ACHN (cell line): ENCODE results near the gene IL11.
A peak's percentile ranks its signal among the peaks of the same experiment; 100 is the strongest.
"Not testable (repeated sequence)": the region's sequence is repeated elsewhere in the genome, so short reads cannot be mapped to it uniquely, and the experiment has no call there.

Experiments used
- DNase-seq: peaks from one replicate; pipeline ENCODE4 v3.0.0-alpha.2; 2015
- in situ Hi-C: cut with HindIII; loops from 2 replicates; pipeline ENCODE4 v1.10.0; 2017; ENCODE audit warnings: low sequenced_read_pairs, low pct_ligation_motif_present, low pct_unique_long_range_greater_than_20kb

IL11 gene

GRCh38 chr19:55370305-55370988 is at the start of gene IL11:
Gene IL11, minus strand, starts transcription at chr19:55370463. Its CDS starts 153 bp downstream, at chr19:55370310.
- in situ Hi-C loops: no loop called here
- DNase-seq: peak; percentile 33

- in situ Hi-C loops: no loop called here
- no peak for DNase-seq
Observed at GRCh38 chr19:55419624-55420236, 49.5 kb upstream of the IL11 start.

GRCh38 chr19:55419103-55419502 is 48.8 kb upstream of the IL11 start:
- in situ Hi-C loops: no loop called here
- no peak for DNase-seq

- in situ Hi-C loops: no loop called here
Observed at GRCh38 chr19:55418185-55418584, 47.9 kb upstream of the IL11 start.

GRCh38 chr19:55410168-55410567 is 39.9 kb upstream of the IL11 start:
- DNase-seq: no peak
- in situ Hi-C loops: no loop called here

More at GRCh38 chr19:55418185-55418584, 47.9 kb upstream of the IL11 start:
- DNase-seq: peak; percentile 75

- DNase-seq, in situ Hi-C loops: not testable (repeated sequence)
Observed at GRCh38 chr19:55409179-55409578, 38.9 kb upstream of the IL11 start.

GRCh38 chr19:55408533-55408872 is 38.2 kb upstream of the IL11 start:
- DNase-seq: no peak
- in situ Hi-C loops: no loop called here

GRCh38 chr19:55407800-55408532 is 37.7 kb upstream of the IL11 start:
- peak; percentile 98 for DNase-seq
- in situ Hi-C loops: no loop called here

- in situ Hi-C loops, DNase-seq: not testable (repeated sequence)
Observed at GRCh38 chr19:55407550-55407799, 37.2 kb upstream of the IL11 start, which contains the start of gene UBE2S. Gene UBE2S, minus strand, starts transcription at chr19:55407788. Its CDS starts 199 bp downstream, at chr19:55407589.

- in situ Hi-C loops: no loop called here
- no peak for DNase-seq
Observed at GRCh38 chr19:55406826-55407549, 36.7 kb upstream of the IL11 start.

GRCh38 chr19:55406091-55406825 is 36.0 kb upstream of the IL11 start:
- in situ Hi-C loops: no loop called here
- DNase-seq: no peak

- DNase-seq: no peak
- in situ Hi-C loops: no loop called here
Observed at GRCh38 chr19:55405638-55406037, 35.4 kb upstream of the IL11 start.

- in situ Hi-C loops: no loop called here
- DNase-seq: no peak
Observed at GRCh38 chr19:55402509-55402908, 32.2 kb upstream of the IL11 start.

- in situ Hi-C loops, DNase-seq: not testable (repeated sequence)
Observed at GRCh38 chr19:55401390-55401789, 31.1 kb upstream of the IL11 start.

- no peak for DNase-seq
- in situ Hi-C loops: no loop called here
Observed at GRCh38 chr19:55400281-55401087, 30.2 kb upstream of the IL11 start.

- in situ Hi-C loops: no loop called here
- DNase-seq: no peak
Observed at GRCh38 chr19:55398200-55398925, 28.1 kb upstream of the IL11 start.
